ENCODE results near the gene NCR3LG1.

The NCR3LG1 gene

DNA sequence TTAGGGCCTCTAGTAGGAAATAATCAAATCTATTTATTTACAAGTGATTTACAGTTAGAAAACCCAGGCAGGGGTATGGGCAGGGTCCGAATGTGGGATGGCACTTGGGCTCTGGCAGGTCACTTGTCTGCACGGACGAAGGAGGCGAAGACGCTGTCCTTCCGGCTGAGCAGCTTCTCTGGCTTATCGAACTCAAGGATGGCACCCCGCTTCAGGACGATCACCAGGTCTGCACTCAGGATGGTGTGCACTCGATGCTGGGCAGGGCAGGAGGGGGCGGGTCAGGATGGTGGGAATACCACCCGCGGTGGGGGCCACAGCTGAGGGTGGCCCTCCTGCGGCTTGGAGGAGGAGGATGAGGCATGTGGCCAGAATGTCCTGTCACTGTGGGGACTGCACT lies 41.3 kb downstream of the NCR3LG1 start:
- DNase-seq (ENCODE audit: low spot score) = no peak

DNA sequence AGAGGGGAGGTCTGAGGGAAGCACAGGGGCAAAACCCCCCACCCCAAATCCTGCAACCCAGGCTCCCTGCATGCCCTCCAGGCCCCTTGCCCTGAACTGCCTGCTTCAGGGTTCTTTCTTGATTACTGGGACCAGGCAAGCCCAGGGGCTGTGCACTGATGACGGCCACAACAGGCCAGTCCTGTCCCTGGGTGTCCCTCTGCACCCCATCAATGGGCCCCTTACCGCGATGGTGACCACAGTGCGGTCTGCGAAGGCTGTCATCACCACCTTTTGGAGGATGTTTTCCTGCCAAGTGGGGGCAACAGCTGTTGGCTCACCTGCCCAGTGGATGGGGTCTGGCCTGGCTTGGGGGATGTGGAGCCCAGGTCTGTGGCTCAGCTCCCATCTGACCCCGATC lies 41.9 kb downstream of the NCR3LG1 start:
- no peak for DNase-seq (ENCODE audit: low spot score)

DNA sequence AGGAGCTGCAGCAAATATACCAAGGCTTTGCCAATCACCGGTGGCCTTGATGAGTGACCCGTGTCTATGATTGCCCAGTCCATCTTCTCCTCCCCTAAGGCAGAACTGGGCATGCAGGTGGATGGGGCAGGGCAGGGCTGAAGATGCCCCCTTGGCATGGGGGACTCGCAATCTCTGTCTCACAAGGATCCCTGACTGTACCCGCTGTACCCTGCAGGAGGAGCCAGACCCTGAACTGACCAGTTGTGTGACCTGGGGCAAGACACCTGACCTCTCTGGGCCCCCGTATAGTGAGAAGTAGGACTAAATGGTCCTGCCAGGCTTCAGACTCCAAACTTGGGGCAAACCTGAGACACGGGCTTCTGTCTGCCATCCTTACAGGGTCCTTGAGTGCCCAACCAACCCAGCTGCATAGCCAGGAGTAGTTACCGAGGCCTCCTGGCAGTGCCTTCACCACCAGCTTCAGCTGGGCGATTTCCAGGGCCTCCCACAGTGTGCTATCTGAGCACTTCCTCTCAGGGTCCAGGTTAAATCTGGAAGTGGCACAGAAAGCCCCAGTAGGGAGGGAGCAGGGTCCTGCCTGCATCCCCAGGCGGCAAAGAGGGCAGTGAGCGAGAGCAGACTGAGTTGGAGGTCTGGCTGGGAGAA lies 43.3 kb downstream of the NCR3LG1 start:
- DNase-seq (ENCODE audit: low spot score) = no peak

DNA sequence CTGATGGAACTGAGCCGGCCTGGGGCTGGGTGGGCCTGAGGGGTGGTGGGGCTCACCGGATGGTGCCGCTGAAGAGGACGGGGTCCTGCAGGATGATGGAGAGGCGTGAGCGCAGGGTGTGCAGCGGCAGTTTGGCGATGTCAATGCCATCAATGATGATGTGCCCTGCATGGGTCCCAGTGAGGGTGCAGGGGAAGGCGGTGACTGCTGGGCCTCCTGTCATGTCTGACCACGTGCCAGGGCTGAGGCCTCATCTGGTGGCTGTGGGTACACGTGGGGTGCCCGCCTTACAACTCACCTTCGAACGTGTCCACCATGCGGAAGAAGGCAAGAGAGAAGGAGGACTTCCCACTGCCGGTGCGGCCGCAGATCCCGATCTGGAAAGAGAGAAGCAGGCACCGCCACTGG lies 44.0 kb downstream of the NCR3LG1 start:
- DNase-seq (ENCODE audit: low spot score) = no peak

DNA sequence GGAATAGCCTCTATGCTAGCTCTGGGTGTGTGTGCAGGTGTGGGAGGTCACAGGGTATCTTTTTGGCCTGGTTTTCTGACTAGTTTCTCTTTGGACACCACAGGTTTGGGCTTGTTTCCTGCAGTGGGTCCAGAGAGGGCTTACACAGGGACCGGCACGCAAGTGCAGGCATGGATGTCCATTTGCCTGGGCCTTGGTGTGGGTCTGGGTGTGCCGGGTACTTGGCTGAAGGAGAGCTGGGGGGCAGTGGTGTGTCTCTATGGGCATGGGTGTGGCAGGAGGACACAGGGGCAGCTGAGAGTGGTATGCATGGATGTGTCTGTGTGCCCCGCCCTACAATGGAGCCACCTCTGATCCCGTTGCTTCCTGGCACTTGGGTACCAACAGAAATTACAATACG lies 44.4 kb downstream of the NCR3LG1 start:
- no peak for DNase-seq (ENCODE audit: low spot score)

GRCh38 chr11:17396598-17397310 lies 45.2 kb downstream of the NCR3LG1 start:
- DNase-seq (ENCODE audit: low spot score) = no peak

DNA sequence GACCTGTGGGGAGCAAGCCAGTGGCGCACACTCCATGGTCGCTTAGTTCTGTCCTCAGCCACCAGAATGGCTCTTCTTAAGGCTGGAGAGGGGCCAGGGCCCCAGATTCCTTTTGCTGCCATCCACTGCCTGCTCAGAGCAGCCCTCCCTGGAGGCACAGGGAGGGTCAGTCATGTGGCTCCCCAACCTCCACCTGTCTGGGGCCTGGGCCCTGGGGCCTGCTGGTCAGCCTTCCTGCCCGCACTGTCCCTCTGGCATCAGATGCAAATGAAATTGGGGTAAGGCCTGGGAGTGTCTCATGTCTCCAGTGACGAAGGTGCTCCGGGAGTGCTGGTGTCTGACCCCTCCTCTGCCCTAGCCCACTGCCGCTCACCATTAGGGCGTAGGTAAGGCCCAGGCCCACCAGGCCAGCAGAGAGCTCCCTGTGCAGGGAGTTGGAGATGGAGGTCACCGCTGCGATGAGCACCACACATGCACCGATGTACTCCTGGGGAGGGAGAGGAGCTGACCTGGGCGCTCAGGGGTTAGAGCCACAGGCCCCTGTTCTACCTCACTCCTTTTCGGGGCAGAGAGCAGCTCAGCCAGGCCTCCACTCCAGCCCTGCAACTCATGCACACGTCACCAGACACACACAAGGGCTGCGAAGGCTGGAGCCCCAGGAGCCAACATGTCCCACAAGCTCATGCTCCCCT lies 45.9 kb downstream of the NCR3LG1 start:
- no peak for DNase-seq (ENCODE audit: low spot score)

GRCh38 chr11:17399236-17399635 lies 47.6 kb downstream of the NCR3LG1 start:
- no peak for DNase-seq (ENCODE audit: low spot score)

DNA sequence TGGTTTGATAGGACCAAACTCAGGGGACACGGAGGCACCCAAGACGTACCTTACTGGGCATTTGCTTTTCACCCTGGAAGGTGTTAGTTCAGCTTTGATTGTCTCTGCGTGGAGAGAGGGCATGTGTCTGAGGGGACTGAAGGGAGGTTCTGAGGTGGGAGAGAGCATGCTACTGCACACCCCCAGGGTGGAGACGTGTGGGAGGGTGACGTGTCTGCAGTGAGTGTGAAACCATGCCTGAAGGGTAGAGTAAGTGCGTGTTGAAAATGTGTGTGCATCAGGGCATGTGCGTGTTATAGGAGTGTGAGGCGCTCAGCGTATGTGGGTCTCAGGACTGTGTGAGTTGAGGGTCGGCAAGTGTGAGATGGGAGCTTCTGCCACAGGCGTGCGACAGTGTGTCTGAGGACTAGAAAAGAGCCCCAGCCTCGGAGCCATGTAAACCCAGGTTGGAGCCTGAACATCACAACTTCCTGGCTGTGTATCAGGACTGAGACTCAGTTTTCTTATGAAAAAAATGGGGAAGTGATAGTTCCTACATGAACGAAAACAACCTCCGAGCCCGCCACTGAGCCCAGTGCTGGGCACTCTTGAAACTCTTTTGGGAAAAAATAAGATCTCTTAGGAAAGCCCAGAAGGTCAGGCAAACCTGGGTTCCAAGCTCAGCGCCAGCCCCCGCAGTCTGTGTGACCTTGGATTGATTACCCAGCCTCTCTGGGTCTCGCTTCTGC lies 48.6 kb downstream of the NCR3LG1 start:
- no peak for DNase-seq (ENCODE audit: low spot score)

- no peak for DNase-seq (ENCODE audit: low spot score)
Measured at GRCh38 chr11:17401316-17401715, 49.7 kb downstream of the NCR3LG1 start.

GRCh38 chr11:17401841-17402240 lies 50.2 kb downstream of the NCR3LG1 start:
- no peak for DNase-seq (ENCODE audit: low spot score)

- DNase-seq (ENCODE audit: low spot score) = no peak
Measured at GRCh38 chr11:17402486-17402885, 50.9 kb downstream of the NCR3LG1 start.

- no peak for DNase-seq (ENCODE audit: low spot score)
Measured at GRCh38 chr11:17403980-17404759, 52.6 kb downstream of the NCR3LG1 start.

DNA sequence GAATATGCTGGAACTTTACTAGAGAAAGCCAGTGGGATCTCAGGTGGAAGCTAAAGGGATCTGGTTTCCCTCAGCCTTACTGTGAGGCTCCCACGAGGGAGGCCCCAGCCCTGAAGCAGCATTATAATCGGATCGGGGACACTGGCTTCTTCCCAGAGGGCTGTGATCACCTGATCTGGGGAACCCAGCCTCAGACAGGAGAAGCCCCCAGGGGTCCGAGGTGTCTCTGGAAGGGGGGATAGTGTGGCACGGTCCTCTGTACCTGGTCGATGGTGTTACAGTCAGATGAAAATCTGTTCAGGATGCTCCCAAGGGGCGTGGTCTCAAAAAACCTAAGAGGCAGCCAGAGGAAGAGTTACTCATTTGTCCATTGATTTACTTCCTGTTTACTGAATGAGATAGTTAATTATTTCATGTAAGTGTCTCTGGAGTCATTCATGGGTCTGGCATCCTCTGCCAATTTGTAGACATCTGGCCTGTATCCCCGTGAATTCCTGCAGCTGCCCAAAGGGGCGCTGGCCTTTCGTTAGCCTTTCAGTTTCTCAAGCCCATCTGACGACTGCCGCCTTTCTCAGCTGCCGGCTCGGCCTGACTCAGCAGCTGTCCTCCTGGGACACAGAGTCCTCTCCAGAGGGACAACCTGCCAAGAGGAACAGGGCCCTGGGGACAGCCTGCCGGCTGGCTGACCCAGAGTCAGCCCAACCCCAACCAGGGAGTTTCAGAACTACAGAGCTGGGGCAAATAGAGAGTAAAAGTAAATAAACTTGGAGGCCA lies 53.8 kb downstream of the NCR3LG1 start:
- DNase-seq (ENCODE audit: low spot score) = peak; percentile 70

- DNase-seq (ENCODE audit: low spot score) = no peak
Measured at GRCh38 chr11:17406082-17406817, 54.6 kb downstream of the NCR3LG1 start.

- no peak for DNase-seq (ENCODE audit: low spot score)
Measured at GRCh38 chr11:17406818-17407149, 55.2 kb downstream of the NCR3LG1 start.

- no peak for DNase-seq (ENCODE audit: low spot score)
Measured at GRCh38 chr11:17407575-17407974, 56.0 kb downstream of the NCR3LG1 start.

GRCh38 chr11:17408026-17408425 lies 56.4 kb downstream of the NCR3LG1 start:
- no peak for DNase-seq (ENCODE audit: low spot score)

DNA sequence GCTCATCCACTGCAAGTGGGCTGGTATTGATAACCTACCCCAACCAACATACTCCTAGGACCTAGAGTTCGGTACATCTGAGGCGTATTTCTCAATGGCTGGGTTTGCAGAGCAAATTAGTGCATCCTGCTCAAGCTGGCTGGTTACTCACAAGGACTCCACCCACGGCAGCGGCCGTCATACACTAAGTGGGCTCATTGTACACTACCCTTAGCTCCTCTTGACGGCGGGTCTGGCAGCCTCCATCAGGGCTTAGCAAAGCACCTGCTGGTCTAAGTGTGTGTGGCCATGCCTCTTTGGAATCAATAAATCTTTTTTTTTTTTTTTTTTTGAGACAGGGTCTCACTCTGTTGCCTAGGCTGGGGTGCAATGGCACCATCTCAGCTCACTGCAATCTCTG lies 57.0 kb downstream of the NCR3LG1 start:
- no peak for DNase-seq (ENCODE audit: low spot score)

GRCh38 chr11:17410606-17411379 lies 59.2 kb downstream of the NCR3LG1 start:
- no peak for DNase-seq (ENCODE audit: low spot score)

All from D341Med (cell line).